ENCODE data around the gene CAPRIN1. TPM values are rescaled to one million over a fixed set of nuclear protein-coding genes. Genes with fewer than 3 reads are reported as not detected.
"Not testable (repeated sequence)": the region's sequence is repeated elsewhere in the genome, so short reads cannot be mapped to it uniquely, and the experiment has no call there.

Gene CAPRIN1
- total RNA-seq, 1 donor = 140 TPM

GRCh38 chr11:34034053-34034452, 17.5 kb upstream of the CAPRIN1 start:
- Histone ChIP-seq H3K4me1 (ENCODE audit: insufficient read depth, low read length) (peaks cover 3% of the 10 kb centered on the region), H3K9me3 (ENCODE audit: low read depth, low read length) (no peaks in the 10 kb centered on the region), H3K4me3 (ENCODE audit: low read length) (no peak overlapping the region), H3K27me3 (ENCODE audit: insufficient read depth, low read length) (no peaks in the 10 kb centered on the region)

DNA sequence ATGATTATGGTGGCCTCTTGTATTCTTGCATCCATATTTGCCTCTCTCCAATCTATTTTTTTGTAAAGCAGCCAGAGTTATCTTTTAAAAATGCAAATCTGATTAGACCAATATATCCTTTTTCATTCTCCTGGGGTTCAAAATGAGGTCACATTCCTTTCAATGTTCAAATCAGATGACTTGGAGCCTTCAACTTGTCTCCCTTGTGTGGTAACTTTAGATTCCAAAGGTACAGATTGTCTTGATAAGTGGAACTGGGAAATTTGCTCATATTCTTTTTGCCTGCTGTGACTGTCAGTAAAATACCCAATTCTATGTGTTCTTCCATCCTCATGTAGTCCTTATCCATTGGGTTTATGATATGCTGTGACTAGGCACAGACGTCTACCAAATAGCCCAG, 15.1 kb upstream of the CAPRIN1 start:
- H3K4me3 ChIP-seq (ENCODE audit: low read length) = no peak overlapping the region
- no peaks in the 10 kb centered on the region for H3K27me3 ChIP-seq (ENCODE audit: insufficient read depth, low read length)
- no peaks in the 10 kb centered on the region for H3K9me3 ChIP-seq (ENCODE audit: low read depth, low read length)
- peaks cover 3% of the 10 kb centered on the region for H3K4me1 ChIP-seq (ENCODE audit: insufficient read depth, low read length)

DNA sequence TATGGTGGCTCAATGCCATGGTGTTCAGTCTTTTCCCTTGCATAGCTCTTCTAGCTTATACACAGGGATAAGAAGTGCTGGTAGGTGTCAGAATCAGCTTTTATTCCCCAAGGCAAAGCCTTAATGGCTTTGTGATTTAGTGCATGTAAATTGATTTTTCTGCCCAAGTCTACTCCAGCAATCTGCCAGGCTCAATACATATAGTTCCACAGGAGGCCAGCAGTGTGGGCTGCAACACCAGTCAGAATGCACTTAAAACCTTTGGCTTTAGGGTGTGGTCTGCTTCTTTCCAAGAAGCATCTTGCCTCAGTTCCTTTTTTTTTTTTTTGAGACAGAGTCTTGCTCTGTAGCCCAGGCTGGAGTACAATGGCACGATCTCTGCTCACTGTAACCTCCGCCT, 14.5 kb upstream of the CAPRIN1 start:
- Histone ChIP-seq H3K4me1 (ENCODE audit: insufficient read depth, low read length) (peaks cover 3% of the 10 kb centered on the region), H3K4me3 (ENCODE audit: low read length) (no peak overlapping the region), H3K9me3 (ENCODE audit: low read depth, low read length) (no peaks in the 10 kb centered on the region), H3K27me3 (ENCODE audit: insufficient read depth, low read length) (no peaks in the 10 kb centered on the region)

- H3K4me3 ChIP-seq (ENCODE audit: low read length) = no peak overlapping the region
- H3K27me3 ChIP-seq (ENCODE audit: insufficient read depth, low read length) = no peaks in the 10 kb centered on the region
- peaks cover 14% of the 10 kb centered on the region for H3K4me1 ChIP-seq (ENCODE audit: insufficient read depth, low read length)
- H3K9me3 ChIP-seq (ENCODE audit: low read depth, low read length) = no peaks in the 10 kb centered on the region
These were observed 11.0 kb upstream of the CAPRIN1 start for GRCh38 chr11:34040571-34040970.

GRCh38 chr11:34044664-34045485, 6.7 kb upstream of the CAPRIN1 start:
- no peak overlapping the region for H3K4me3 ChIP-seq (ENCODE audit: low read length)

DNA sequence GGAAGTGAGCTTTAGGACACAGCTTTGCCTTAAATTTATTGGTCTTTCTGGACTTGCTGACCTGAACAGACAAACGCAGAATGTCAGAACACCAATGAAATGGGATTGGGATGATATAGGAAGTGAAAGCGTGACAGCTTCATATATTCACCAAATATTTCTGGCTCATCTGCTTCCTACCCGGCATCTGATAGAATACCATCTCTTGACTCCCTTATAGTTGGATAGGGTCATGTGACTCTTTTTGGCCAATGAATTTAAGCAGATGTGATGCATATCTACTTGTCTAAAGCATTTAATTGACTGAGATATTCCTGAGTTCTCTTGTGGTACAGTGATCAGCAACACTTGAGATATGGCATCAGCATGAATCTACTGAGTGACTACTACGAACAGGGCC, 2.5 kb upstream of the CAPRIN1 start:
- H3K9me3 ChIP-seq (ENCODE audit: low read depth, low read length) = no peaks in the 10 kb centered on the region
- H3K4me3 ChIP-seq (ENCODE audit: low read length) = no peak overlapping the region
- H3K27me3 ChIP-seq (ENCODE audit: insufficient read depth, low read length) = no peaks in the 10 kb centered on the region
- H3K4me1 ChIP-seq (ENCODE audit: insufficient read depth, low read length) = peaks cover 19% of the 10 kb centered on the region

More at GRCh38 chr11:34044664-34045485, 6.7 kb upstream of the CAPRIN1 start:
- Histone ChIP-seq H3K27me3 (ENCODE audit: insufficient read depth, low read length) (no peaks in the 10 kb centered on the region), H3K9me3 (ENCODE audit: low read depth, low read length) (no peaks in the 10 kb centered on the region), H3K4me1 (ENCODE audit: insufficient read depth, low read length) (peaks cover 13% of the 10 kb centered on the region)

- peaks cover 20% of the 10 kb centered on the region for H3K4me1 ChIP-seq (ENCODE audit: insufficient read depth, low read length)
- H3K4me3 ChIP-seq (ENCODE audit: low read length) = peak overlapping the region; percentile 100
- H3K27me3 ChIP-seq (ENCODE audit: insufficient read depth, low read length) = no peaks in the 10 kb centered on the region
- no peaks in the 10 kb centered on the region for H3K9me3 ChIP-seq (ENCODE audit: low read depth, low read length)
These were observed 766 bp upstream of the CAPRIN1 start for GRCh38 chr11:34050581-34051348.

- Histone ChIP-seq H3K4me1 (ENCODE audit: insufficient read depth, low read length) (peaks cover 25% of the 10 kb centered on the region), H3K4me3 (ENCODE audit: low read length) (peak overlapping the region; percentile 100), H3K27me3 (ENCODE audit: insufficient read depth, low read length) (no peaks in the 10 kb centered on the region), H3K9me3 (ENCODE audit: low read depth, low read length) (no peaks in the 10 kb centered on the region)
These were observed 591 bp downstream of the CAPRIN1 start for GRCh38 chr11:34052036-34052607.

GRCh38 chr11:34052608-34053160, 1.2 kb downstream of the CAPRIN1 start:
- H3K4me3 ChIP-seq (ENCODE audit: low read length) = peak overlapping the region; percentile 100
- no peaks in the 10 kb centered on the region for H3K9me3 ChIP-seq (ENCODE audit: low read depth, low read length)
- no peaks in the 10 kb centered on the region for H3K27me3 ChIP-seq (ENCODE audit: insufficient read depth, low read length)
- H3K4me1 ChIP-seq (ENCODE audit: insufficient read depth, low read length) = peaks cover 29% of the 10 kb centered on the region

- Histone ChIP-seq H3K9me3 (ENCODE audit: low read depth, low read length) (no peaks in the 10 kb centered on the region), H3K4me3 (ENCODE audit: low read length) (peak overlapping the region; percentile 100), H3K4me1 (ENCODE audit: insufficient read depth, low read length) (peaks cover 35% of the 10 kb centered on the region), H3K27me3 (ENCODE audit: insufficient read depth, low read length) (no peaks in the 10 kb centered on the region)
These were observed 1.7 kb downstream of the CAPRIN1 start for GRCh38 chr11:34053161-34053686.

DNA sequence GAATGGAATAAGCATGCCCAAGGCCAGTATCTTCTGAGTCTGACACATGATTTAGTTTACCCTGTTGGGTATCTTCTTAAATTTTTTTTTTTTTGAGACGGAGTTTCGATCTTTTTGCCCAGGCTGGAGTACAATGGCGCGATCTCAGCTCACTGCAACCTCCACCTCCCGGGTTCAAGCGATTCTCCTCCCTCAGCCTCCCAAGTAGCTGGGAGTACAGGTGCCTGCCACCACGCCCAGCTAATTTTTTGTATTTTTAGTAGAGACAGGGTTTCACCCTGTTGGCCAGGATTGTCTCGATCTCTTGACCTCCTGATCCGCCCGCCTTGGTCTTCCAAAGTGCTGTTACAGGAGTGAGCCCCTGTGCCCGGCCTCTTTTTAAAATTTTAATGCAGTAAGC, 2.8 kb downstream of the CAPRIN1 start:
- not testable (repeated sequence) for H3K4me3 ChIP-seq (ENCODE audit: low read length); H3K9me3 ChIP-seq (ENCODE audit: low read depth, low read length); H3K27me3 ChIP-seq (ENCODE audit: insufficient read depth, low read length)
- H3K4me1 ChIP-seq (ENCODE audit: insufficient read depth, low read length) = peaks cover 41% of the 10 kb centered on the region

DNA sequence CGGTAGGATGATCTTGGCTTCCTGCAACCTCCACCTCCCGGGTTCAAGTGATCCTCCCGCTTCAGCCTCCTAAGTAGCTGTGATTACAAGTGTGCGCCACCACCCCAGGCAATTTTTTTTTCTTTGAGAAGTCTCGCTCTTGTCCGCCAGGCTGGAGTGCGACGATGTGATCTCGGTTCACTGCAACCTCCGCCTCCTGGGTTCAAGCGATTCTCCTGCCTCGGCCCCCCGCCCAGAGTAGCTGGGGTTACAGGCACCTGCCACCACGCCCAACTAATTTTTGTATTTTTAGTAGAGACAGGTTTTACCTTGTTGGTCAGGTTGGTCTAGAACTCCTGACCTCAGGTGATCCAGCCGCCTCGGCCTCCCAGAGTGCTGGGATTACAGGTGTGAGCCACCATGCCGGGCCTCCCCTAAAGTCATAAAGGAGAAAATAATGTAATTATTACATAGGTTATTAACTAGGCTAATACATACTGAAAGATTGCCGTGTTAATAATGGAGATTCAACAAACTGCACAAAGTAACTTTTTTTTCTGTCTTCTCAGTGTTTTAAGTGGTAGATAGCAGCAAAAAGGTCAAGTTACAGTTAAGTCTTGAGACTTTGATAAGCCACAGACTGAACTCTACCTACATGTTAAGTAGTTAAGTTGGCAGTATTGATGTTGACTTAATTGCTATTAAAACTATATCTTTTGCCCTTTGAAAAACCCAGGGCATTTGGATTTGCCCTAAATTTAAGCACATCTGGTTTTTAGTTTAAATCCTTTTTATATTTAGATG, 3.9 kb downstream of the CAPRIN1 start:
- Histone ChIP-seq H3K9me3 (ENCODE audit: low read depth, low read length) (no peaks in the 10 kb centered on the region), H3K4me3 (ENCODE audit: low read length) (no peak overlapping the region), H3K4me1 (ENCODE audit: insufficient read depth, low read length) (peaks cover 49% of the 10 kb centered on the region), H3K27me3 (ENCODE audit: insufficient read depth, low read length) (no peaks in the 10 kb centered on the region)

DNA sequence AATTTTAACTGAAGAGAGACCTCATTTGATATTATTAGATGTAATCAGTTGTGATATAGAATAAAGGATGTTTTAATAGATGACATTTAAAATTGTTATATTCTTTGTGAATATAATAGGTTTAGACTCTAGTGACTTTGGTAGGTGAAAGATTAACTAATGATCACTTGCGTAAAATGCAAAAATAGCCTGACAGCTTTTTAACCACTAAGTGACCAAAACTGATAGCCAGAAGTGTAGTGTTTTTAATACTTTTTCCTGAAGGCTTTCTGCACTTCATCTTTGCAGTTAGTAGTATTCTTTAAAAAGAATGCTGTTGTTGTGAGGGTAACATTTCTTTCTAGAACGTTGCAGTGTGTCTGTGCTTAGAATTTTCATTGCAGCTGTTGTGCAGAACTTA, 5.1 kb downstream of the CAPRIN1 start:
- Histone ChIP-seq H3K27me3 (ENCODE audit: insufficient read depth, low read length) (no peaks in the 10 kb centered on the region), H3K4me1 (ENCODE audit: insufficient read depth, low read length) (peaks cover 52% of the 10 kb centered on the region), H3K4me3 (ENCODE audit: low read length) (no peak overlapping the region), H3K9me3 (ENCODE audit: low read depth, low read length) (no peaks in the 10 kb centered on the region)

DNA sequence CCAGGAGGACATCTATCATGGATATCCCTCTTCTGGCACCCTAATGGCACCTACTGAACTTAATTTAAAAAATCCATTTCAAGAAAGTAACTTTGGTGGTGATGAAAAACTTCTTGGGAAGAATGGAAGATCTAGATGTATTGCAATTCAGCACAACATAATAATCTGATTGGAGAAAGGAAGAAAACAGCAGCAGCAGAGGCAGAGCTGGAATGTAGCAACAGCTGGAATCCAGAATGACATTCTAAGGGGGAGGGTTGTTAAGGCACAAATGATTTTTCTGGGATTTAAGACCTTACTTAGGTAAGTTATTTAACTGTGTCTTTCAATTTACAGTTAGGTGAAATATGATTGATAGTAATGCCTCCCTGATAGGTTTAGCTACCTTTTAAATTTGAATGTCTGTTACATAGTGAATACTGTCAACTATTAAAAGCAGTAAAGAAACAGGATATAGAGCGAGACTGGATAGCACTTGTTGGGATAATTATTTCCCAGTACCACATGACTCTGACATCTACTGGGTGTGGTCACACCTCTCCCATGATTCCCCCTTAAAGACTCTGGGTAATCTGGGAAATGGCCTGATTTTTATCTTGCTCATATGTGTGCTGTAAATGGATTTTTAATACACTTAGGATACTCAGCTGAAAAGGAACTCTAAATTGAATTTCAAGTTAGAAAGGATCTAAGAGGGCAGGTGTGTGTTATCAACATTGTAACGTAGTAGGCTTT, 11.7 kb downstream of the CAPRIN1 start:
- Histone ChIP-seq H3K27me3 (ENCODE audit: insufficient read depth, low read length) (no peaks in the 10 kb centered on the region), H3K4me3 (ENCODE audit: low read length) (no peak overlapping the region), H3K4me1 (ENCODE audit: insufficient read depth, low read length) (peaks cover 48% of the 10 kb centered on the region), H3K9me3 (ENCODE audit: low read depth, low read length) (no peaks in the 10 kb centered on the region)
